SK-N-SH treated with all-trans-retinoic acid at 6 μM for 48 hours (cell line): ENCODE measurements around the gene ST14.

Experiments
- ATAC-seq: fragments of 200-7000 bp; cut with Tn5 transposase; 3 replicates; pipeline ENCODE4 v1.9.1; 2020; ENCODE audit warnings: mild to moderate bottlenecking, moderate library complexity
- ARNTL ChIP-seq: fragments of 450-650 bp; formaldehyde crosslinking; IDR thresholded peaks from 2 replicates; pipeline ENCODE4 v1.5.0; 2020; ENCODE audit warnings: low read depth, mild to moderate bottlenecking, moderate library complexity, borderline replicate concordance
- BACH2 ChIP-seq: fragments of 250-450 bp; sonication (Bioruptor Pico); IDR thresholded peaks from 2 replicates; pipeline ENCODE4 v1.9.0; 2021; ENCODE audit warnings: mild to moderate bottlenecking, borderline replicate concordance
- CSDC2 ChIP-seq: fragments of 250-450 bp; sonication (Bioruptor Pico); IDR thresholded peaks from 2 replicates; pipeline ENCODE4 v1.5.0; 2020; ENCODE audit warnings: mild to moderate bottlenecking, moderate library complexity
- ESRRG ChIP-seq: fragments of 250-450 bp; sonication (Bioruptor Pico); IDR thresholded peaks from 2 replicates; pipeline ENCODE4 v1.6.1; 2021; ENCODE audit warnings: mild to moderate bottlenecking
- GLIS3 ChIP-seq: fragments of 250-450 bp; sonication (Bioruptor Pico); IDR thresholded peaks from 2 replicates; pipeline ENCODE4 v1.5.0; 2020; ENCODE audit warnings: mild to moderate bottlenecking, moderate library complexity
- OSR1 ChIP-seq: fragments of 250-450 bp; sonication (Bioruptor Pico); IDR thresholded peaks from 2 replicates; pipeline ENCODE4 v1.8.0; 2022; ENCODE audit warnings: moderate library complexity, mild to moderate bottlenecking, inconsistent platforms
- PPARA ChIP-seq: fragments of 250-450 bp; sonication (Bioruptor Pico); IDR thresholded peaks from 2 replicates; pipeline ENCODE4 v1.5.0; 2020; ENCODE audit warnings: mild to moderate bottlenecking, borderline replicate concordance
- TOX ChIP-seq: fragments of 250-450 bp; sonication (Bioruptor Pico); IDR thresholded peaks from 2 replicates; pipeline ENCODE4 v1.8.0; 2021; ENCODE audit warnings: mild to moderate bottlenecking, moderate library complexity, borderline replicate concordance
- ZC3H10 ChIP-seq: fragments of 250-450 bp; sonication (Bioruptor Pico); IDR thresholded peaks from 2 replicates; pipeline ENCODE4 v1.5.1; 2021; ENCODE audit warnings: mild to moderate bottlenecking, moderate library complexity
- ZFP3 ChIP-seq: fragments of 250-450 bp; sonication (Bioruptor Pico); IDR thresholded peaks from 2 replicates; pipeline ENCODE4 v1.5.0; 2020; ENCODE audit warnings: mild to moderate bottlenecking, moderate library complexity
- ZFP30 ChIP-seq: fragments of 450-650 bp; formaldehyde crosslinking; IDR thresholded peaks from 2 replicates; pipeline ENCODE4 v1.5.0; 2022; ENCODE audit warnings: mild to moderate bottlenecking, moderate library complexity
- ZNF70 ChIP-seq: fragments of 450-650 bp; formaldehyde crosslinking; IDR thresholded peaks from 2 replicates; pipeline ENCODE4 v1.5.0; 2020; ENCODE audit warnings: mild to moderate bottlenecking, moderate library complexity
- ZNF8 ChIP-seq: fragments of 450-650 bp; formaldehyde crosslinking; IDR thresholded peaks from 2 replicates; pipeline ENCODE4 v1.5.0; 2020; ENCODE audit warnings: mild to moderate bottlenecking, moderate library complexity
- TF ChIP-seq, protein P1 (sequence below): fragments of 250-450 bp; sonication (Bioruptor Pico); IDR thresholded peaks from 2 replicates; pipeline ENCODE4 v1.5.0; 2020; ENCODE audit warnings: mild to moderate bottlenecking, moderate library complexity
- TF ChIP-seq, protein P2 (sequence below): fragments of 250-450 bp; sonication (Bioruptor Pico); IDR thresholded peaks from 2 replicates; pipeline ENCODE4 v1.8.0; 2021; ENCODE audit warnings: low read depth, mild to moderate bottlenecking, moderate library complexity, borderline replicate concordance
- TF ChIP-seq, protein P3 (sequence below): fragments of 250-450 bp; sonication (Bioruptor Pico); IDR thresholded peaks from 2 replicates; pipeline ENCODE4 v1.5.1; 2020; ENCODE audit warnings: low read depth, mild to moderate bottlenecking, moderate library complexity
- TF ChIP-seq, protein P4 (sequence below): fragments of 250-450 bp; sonication (Bioruptor Pico); IDR thresholded peaks from 2 replicates; pipeline ENCODE4 v1.8.0; 2020; ENCODE audit warnings: mild to moderate bottlenecking, moderate library complexity, borderline replicate concordance
- TF ChIP-seq, protein P5 (sequence below): fragments of 250-450 bp; sonication (Bioruptor Pico); IDR thresholded peaks from 2 replicates; pipeline ENCODE4 v1.5.1; 2021; ENCODE audit warnings: mild to moderate bottlenecking, moderate library complexity

The ST14 gene

DNA sequence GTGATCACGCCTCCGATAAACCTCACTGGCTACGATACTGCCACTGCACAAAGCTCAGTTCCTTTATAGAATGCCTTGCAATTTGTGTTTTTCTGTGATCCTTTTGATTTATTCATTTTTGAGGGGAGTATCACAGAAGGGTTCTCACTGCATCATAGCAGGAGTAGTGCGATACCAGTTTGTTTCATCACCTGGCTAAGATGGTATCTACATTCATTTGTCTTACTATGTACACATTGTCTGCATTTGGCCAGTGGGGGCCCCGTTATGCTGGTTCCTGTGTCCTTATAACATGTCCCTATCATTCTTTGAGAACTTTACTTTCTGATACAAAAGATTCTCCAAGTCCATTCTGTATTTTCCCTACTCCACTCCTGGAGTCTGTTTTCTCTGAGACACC, 45.3 kb upstream of the ST14 start:
- TF ChIP-seq GLIS3 (CRISPR knock-in tag) = no peak
- TF ChIP-seq ZC3H10 (CRISPR knock-in tag) = no peak
- no peak for ATAC-seq

DNA sequence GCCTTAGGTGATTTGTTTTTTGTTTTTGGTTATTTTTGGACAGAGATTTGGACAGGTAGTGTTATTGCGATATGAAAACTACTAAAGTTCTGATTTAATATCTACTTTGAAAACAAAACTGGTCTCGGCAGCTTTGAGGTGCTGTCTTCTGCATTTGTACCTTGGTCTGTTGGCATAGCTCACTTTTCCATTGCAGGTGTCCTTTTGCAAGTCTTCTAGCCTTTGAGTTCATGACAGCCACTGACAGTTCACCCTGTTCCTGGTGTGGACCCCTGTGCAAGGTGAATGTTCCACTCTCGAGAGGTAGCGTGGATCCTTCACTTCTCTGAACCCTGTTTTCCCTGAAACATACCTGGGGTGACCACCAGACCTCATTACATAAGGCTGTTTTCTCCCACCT, 44.9 kb upstream of the ST14 start:
- TF ChIP-seq TOX (CRISPR knock-in tag) (no peak), ZC3H10 (CRISPR knock-in tag) (no peak), GLIS3 (CRISPR knock-in tag) (no peak), ESRRG (CRISPR knock-in tag) (no peak), PPARA (CRISPR knock-in tag) (no peak), ZFP30 (CRISPR knock-in tag) (no peak), CSDC2 (CRISPR knock-in tag) (no peak), BACH2 (CRISPR knock-in tag) (no peak), ARNTL (CRISPR knock-in tag) (no peak), ZNF8 (CRISPR knock-in tag) (no peak), ZFP3 (no peak), OSR1 (CRISPR knock-in tag) (no peak)
- TF ChIP-seq, protein P1, sequence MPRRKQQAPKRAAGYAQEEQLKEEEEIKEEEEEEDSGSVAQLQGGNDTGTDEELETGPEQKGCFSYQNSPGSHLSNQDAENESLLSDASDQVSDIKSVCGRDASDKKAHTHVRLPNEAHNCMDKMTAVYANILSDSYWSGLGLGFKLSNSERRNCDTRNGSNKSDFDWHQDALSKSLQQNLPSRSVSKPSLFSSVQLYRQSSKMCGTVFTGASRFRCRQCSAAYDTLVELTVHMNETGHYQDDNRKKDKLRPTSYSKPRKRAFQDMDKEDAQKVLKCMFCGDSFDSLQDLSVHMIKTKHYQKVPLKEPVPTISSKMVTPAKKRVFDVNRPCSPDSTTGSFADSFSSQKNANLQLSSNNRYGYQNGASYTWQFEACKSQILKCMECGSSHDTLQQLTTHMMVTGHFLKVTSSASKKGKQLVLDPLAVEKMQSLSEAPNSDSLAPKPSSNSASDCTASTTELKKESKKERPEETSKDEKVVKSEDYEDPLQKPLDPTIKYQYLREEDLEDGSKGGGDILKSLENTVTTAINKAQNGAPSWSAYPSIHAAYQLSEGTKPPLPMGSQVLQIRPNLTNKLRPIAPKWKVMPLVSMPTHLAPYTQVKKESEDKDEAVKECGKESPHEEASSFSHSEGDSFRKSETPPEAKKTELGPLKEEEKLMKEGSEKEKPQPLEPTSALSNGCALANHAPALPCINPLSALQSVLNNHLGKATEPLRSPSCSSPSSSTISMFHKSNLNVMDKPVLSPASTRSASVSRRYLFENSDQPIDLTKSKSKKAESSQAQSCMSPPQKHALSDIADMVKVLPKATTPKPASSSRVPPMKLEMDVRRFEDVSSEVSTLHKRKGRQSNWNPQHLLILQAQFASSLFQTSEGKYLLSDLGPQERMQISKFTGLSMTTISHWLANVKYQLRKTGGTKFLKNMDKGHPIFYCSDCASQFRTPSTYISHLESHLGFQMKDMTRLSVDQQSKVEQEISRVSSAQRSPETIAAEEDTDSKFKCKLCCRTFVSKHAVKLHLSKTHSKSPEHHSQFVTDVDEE (CRISPR knock-in tag) = no peak
- TF ChIP-seq, protein P2, sequence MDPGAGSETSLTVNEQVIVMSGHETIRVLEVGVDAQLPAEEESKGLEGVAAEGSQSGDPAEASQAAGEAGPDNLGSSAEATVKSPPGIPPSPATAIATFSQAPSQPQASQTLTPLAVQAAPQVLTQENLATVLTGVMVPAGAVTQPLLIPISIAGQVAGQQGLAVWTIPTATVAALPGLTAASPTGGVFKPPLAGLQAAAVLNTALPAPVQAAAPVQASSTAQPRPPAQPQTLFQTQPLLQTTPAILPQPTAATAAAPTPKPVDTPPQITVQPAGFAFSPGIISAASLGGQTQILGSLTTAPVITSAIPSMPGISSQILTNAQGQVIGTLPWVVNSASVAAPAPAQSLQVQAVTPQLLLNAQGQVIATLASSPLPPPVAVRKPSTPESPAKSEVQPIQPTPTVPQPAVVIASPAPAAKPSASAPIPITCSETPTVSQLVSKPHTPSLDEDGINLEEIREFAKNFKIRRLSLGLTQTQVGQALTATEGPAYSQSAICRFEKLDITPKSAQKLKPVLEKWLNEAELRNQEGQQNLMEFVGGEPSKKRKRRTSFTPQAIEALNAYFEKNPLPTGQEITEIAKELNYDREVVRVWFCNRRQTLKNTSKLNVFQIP (CRISPR knock-in tag) = no peak
- TF ChIP-seq, protein P3, sequence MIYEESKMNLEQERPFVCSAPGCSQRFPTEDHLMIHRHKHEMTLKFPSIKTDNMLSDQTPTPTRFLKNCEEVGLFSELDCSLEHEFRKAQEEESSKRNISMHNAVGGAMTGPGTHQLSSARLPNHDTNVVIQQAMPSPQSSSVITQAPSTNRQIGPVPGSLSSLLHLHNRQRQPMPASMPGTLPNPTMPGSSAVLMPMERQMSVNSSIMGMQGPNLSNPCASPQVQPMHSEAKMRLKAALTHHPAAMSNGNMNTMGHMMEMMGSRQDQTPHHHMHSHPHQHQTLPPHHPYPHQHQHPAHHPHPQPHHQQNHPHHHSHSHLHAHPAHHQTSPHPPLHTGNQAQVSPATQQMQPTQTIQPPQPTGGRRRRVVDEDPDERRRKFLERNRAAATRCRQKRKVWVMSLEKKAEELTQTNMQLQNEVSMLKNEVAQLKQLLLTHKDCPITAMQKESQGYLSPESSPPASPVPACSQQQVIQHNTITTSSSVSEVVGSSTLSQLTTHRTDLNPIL (CRISPR knock-in tag) = no peak
- TF ChIP-seq, protein P4, sequence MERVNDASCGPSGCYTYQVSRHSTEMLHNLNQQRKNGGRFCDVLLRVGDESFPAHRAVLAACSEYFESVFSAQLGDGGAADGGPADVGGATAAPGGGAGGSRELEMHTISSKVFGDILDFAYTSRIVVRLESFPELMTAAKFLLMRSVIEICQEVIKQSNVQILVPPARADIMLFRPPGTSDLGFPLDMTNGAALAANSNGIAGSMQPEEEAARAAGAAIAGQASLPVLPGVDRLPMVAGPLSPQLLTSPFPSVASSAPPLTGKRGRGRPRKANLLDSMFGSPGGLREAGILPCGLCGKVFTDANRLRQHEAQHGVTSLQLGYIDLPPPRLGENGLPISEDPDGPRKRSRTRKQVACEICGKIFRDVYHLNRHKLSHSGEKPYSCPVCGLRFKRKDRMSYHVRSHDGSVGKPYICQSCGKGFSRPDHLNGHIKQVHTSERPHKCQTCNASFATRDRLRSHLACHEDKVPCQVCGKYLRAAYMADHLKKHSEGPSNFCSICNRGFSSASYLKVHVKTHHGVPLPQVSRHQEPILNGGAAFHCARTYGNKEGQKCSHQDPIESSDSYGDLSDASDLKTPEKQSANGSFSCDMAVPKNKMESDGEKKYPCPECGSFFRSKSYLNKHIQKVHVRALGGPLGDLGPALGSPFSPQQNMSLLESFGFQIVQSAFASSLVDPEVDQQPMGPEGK (CRISPR knock-in tag) = no peak
- TF ChIP-seq, protein P5, sequence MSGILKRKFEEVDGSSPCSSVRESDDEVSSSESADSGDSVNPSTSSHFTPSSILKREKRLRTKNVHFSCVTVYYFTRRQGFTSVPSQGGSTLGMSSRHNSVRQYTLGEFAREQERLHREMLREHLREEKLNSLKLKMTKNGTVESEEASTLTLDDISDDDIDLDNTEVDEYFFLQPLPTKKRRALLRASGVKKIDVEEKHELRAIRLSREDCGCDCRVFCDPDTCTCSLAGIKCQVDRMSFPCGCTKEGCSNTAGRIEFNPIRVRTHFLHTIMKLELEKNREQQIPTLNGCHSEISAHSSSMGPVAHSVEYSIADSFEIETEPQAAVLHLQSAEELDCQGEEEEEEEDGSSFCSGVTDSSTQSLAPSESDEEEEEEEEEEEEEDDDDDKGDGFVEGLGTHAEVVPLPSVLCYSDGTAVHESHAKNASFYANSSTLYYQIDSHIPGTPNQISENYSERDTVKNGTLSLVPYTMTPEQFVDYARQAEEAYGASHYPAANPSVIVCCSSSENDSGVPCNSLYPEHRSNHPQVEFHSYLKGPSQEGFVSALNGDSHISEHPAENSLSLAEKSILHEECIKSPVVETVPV (CRISPR knock-in tag) = no peak
- ATAC-seq = no peak

DNA sequence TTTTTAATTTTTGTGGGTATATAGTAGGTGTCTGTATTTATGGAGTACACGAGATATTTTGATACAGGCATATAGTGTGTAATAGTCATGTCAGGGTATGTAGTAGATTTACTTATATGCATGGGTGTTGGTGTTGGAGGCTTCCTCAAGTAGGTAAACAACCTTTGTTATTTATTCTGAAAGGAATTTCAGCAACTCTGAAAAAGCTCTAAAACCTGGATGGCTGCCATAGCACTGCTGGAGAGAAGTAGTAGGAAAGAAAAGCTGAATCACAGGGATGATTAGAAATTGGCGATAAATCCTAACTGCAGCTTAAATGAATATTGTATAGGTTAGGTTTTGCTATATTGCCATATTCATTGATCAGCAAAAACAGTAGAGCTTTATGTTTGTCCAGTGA, 44.4 kb upstream of the ST14 start:
- ATAC-seq = no peak
- TF ChIP-seq ZFP3 = no peak
- no peak for TF ChIP-seq ZNF70
- TF ChIP-seq, protein P2 (CRISPR knock-in tag) = no peak
- TF ChIP-seq TOX (CRISPR knock-in tag) = no peak
- TF ChIP-seq, all 23 proteins: peak for 0
